Measurements from ENCODE around the gene PSMD8.

PSMD8 gene

GRCh38 chr19:38381138-38381537, 6.8 kb downstream of the PSMD8 start:
- Histone ChIP-seq H3K4me3 (no peak overlapping the region), H3K27ac (no peak overlapping the region)
- TF ChIP-seq CTCF (IDR thresholded peaks at IDR 0.05), result no peak
- DNase-seq (ENCODE audit: low spot score), result no peak

- no peak for TF ChIP-seq CTCF (IDR thresholded peaks at IDR 0.05)
- Histone ChIP-seq H3K27ac (no peak overlapping the region), H3K4me3 (no peak overlapping the region)
- no peak for DNase-seq (ENCODE audit: low spot score)
Observed at GRCh38 chr19:38383184-38383583, 8.8 kb downstream of the PSMD8 start.

- Histone ChIP-seq H3K27ac (no peak overlapping the region), H3K4me3 (no peak overlapping the region)
- no peak for TF ChIP-seq CTCF (IDR thresholded peaks at IDR 0.05)
- DNase-seq (ENCODE audit: low spot score), result no peak
Observed at GRCh38 chr19:38383743-38384142, 9.4 kb downstream of the PSMD8 start.

GRCh38 chr19:38384209-38385027, 10.0 kb downstream of the PSMD8 start:
- no peak for TF ChIP-seq CTCF (IDR thresholded peaks at IDR 0.05)
- Histone ChIP-seq H3K4me3 (no peak overlapping the region), H3K27ac (no peak overlapping the region)
- DNase-seq (ENCODE audit: low spot score), result no peak

GRCh38 chr19:38385057-38385803, 10.9 kb downstream of the PSMD8 start:
- no peak overlapping the region for H3K4me3 ChIP-seq
- TF ChIP-seq CTCF (IDR thresholded peaks at IDR 0.05), result no peak
- no peak overlapping the region for H3K27ac ChIP-seq
- DNase-seq (ENCODE audit: low spot score), result no peak

GRCh38 chr19:38385804-38386257, 11.5 kb downstream of the PSMD8 start:
- Histone ChIP-seq H3K4me3 (no peak overlapping the region), H3K27ac (no peak overlapping the region)
- no peak for DNase-seq (ENCODE audit: low spot score)
- no peak for TF ChIP-seq CTCF (IDR thresholded peaks at IDR 0.05)
